A549 (cell line): ENCODE results near the gene ADARB2. TPM values are rescaled to one million over a fixed set of nuclear protein-coding genes. Genes with fewer than 3 reads are reported as not detected.

ENCODE experiments used
- ATAC-seq, 2 experiments: fragments of 200-7000 bp in 1 of 2; fragments of >200 bp in 1 of 2; cut with Nextera tagmentation in 1 of 2; cut with Tn5 transposase in 1 of 2; 3 replicates each; pipeline versions ENCODE4 v1.8.0 to v1.9.1; 2018 to 2020; ENCODE audit warnings: mild to moderate bottlenecking in 1 of 2, moderate library complexity in 1 of 2
- CTCF ChIA-PET: fragments of 300-600 bp; sonication (Branson Sonifier 250); formaldehyde crosslinking; extraction: SDS; loops from one replicate; lab custom pipeline; 2021; ENCODE audit warnings: antibody characterized with exemption, inconsistent platforms; lab: Yijun Ruan, JAX
- POLR2A ChIA-PET: fragments of 350-600 bp; formaldehyde crosslinking; extraction: SDS; loops from one replicate; lab custom pipeline; 2021; ENCODE audit warnings: antibody characterized with exemption, inconsistent platforms; lab: Yijun Ruan, JAX
- DNase-seq, 2 experiments: peaks; one replicate each; pipeline versions ENCODE4 v3.0.0 to v3.0.0-alpha.2; 2011 to 2016; ENCODE audit warnings: low read depth in 1 of 2, low spot score in 1 of 2
- FAIRE-seq: peaks from 2 replicates; lab custom pipeline; 2011; peaks lifted over from hg19 to GRCh38; lab: Jason Lieb, UNC
- H3K27ac ChIP-seq, 2 experiments: fragments of >200 bp; sonication (Bioruptor Twin); formaldehyde crosslinking; 3 replicates each; pipeline ENCODE4 v1.5.1; 2016 to 2017
- H3K4me1 ChIP-seq: fragments of >200 bp; sonication (Bioruptor Twin); formaldehyde crosslinking; 3 replicates; pipeline ENCODE4 v1.6.1; 2016
- H3K4me2 ChIP-seq: fragments of >200 bp; sonication (Bioruptor Twin); formaldehyde crosslinking; 3 replicates; pipeline ENCODE4 v1.6.1; 2016
- H3K4me3 ChIP-seq: fragments of >200 bp; sonication (Bioruptor Twin); formaldehyde crosslinking; 3 replicates; pipeline ENCODE4 v1.5.1; 2016
- H3K9me3 ChIP-seq: fragments of >200 bp; sonication (Bioruptor Twin); formaldehyde crosslinking; 3 replicates; pipeline ENCODE4 v1.6.1; 2016
- BCL3 ChIP-seq: fragments of >200 bp; sonication (Bioruptor Twin); formaldehyde crosslinking; IDR thresholded peaks from 3 replicates; pipeline ENCODE4 v1.6.1; 2016
- BHLHE40 ChIP-seq: IDR thresholded peaks from 2 replicates; pipeline ENCODE4 v1.6.1; 2012; ENCODE audit warnings: low read depth, low read length, inconsistent platforms
- CBX8 ChIP-seq: fragments of 200-600 bp; sonication (generic); IDR thresholded peaks from 2 replicates; pipeline ENCODE4 v1.6.1; 2016
- CTCF ChIP-seq: fragments of >200 bp; sonication (Bioruptor Twin); formaldehyde crosslinking; IDR thresholded peaks from 3 replicates; pipeline ENCODE4 v1.5.1; 2016
- HDAC2 ChIP-seq: fragments of 200-600 bp; sonication (generic); IDR thresholded peaks from 2 replicates; pipeline ENCODE4 v1.6.1; 2016
- HEYL ChIP-seq: fragments of 250-450 bp; sonication (Bioruptor Pico); IDR thresholded peaks from 2 replicates; pipeline ENCODE4 v1.8.0; 2021; ENCODE audit warnings: mild to moderate bottlenecking, moderate library complexity
- JUN ChIP-seq, 2 experiments: fragments of >200 bp; sonication (Bioruptor Twin); formaldehyde crosslinking; IDR thresholded peaks; 2 replicates in 1 of 2; 3 replicates in 1 of 2; pipeline ENCODE4 v1.6.1; 2016 to 2017
- KDM5A ChIP-seq: fragments of 200-600 bp; sonication (generic); IDR thresholded peaks from 2 replicates; pipeline ENCODE4 v1.6.1; 2016; ENCODE audit warnings: antibody characterized with exemption, mild to moderate bottlenecking
- NPAS2 ChIP-seq: fragments of 250-450 bp; sonication (Bioruptor Pico); IDR thresholded peaks from 2 replicates; pipeline ENCODE4 v1.8.0; 2022; ENCODE audit warnings: mild to moderate bottlenecking, moderate library complexity, borderline replicate concordance
- POLR2AphosphoS2 ChIP-seq: conservative IDR thresholded peaks from 2 replicates; pipeline ENCODE4 v1.6.1; 2012; ENCODE audit warnings: low read length, improper control_type of control experiment, inconsistent platforms
- RAD21 ChIP-seq, 2 experiments: fragments of >200 bp in 1 of 2; sonication (Bioruptor Twin) in 1 of 2; formaldehyde crosslinking in 1 of 2; IDR thresholded peaks in 1 of 2; conservative IDR thresholded peaks in 1 of 2; 2 replicates in 1 of 2; 3 replicates in 1 of 2; pipeline ENCODE4 v1.6.1; 2012 to 2018; ENCODE audit warnings: inconsistent platforms in 1 of 2
- RCOR1 ChIP-seq: fragments of 150-350 bp; IDR thresholded peaks from 2 replicates; pipeline ENCODE4 v1.6.1; 2014; ENCODE audit warnings: antibody characterized with exemption, low read length, low read depth
- RNF2 ChIP-seq: fragments of 200-600 bp; sonication (generic); IDR thresholded peaks from 2 replicates; pipeline ENCODE4 v1.6.1; 2016; ENCODE audit warnings: low read depth, mild to moderate bottlenecking, antibody characterized with exemption, moderate library complexity, borderline replicate concordance
- TP53 ChIP-seq: fragments of 250-450 bp; sonication (Bioruptor Pico); IDR thresholded peaks from 2 replicates; pipeline ENCODE4 v1.5.0; 2021; ENCODE audit warnings: mild to moderate bottlenecking, moderate library complexity
- WGBS: methylation state at CpG from one replicate; pipeline ENCODE4 v1.1.6; 2017; ENCODE audit errors: missing lambda C conversion rate; 5-methylcytosine and 5-hydroxymethylcytosine counted together
- polyA plus RNA-seq, 4 experiments: library from polyadenylated mRNA; depleted of rRNA in 3 of 4; stranded (reverse); fragments of >200 nt; fragmentation: RNase III in 1 of 4; extraction: RNeasy Plus Mini Kit Qiagen cat#74134 plus additional on column Dnase treatment in 1 of 4; gene quantifications; 2 replicates in 3 of 4; 3 replicates in 1 of 4; pipeline ENCODE4 v1.2.3, GENCODE V29; 2011 to 2017

Gene ADARB2
- polyA plus RNA-seq, 2 of the 4 experiments (the other 2 are of a cell fraction), result not detected

GRCh38 chr10:1361411-1362105 lies 375.8 kb downstream of the ADARB2 start:
- H3K9me3 ChIP-seq, result no peaks in the 10 kb centered on the region
- H3K4me2 ChIP-seq, result no peak overlapping the region
- FAIRE-seq, result no peak
- WGBS, result 55% methylated on average over 11 of the region's 13 CpGs
- no peaks in the 10 kb centered on the region for H3K4me1 ChIP-seq
- no peak for ATAC-seq
- no peak for DNase-seq
- H3K27ac ChIP-seq, result no peak overlapping the region
- ChIA-PET CTCF (no interaction called here), POLR2A (no interaction called here)
- no peak overlapping the region for H3K4me3 ChIP-seq
- TF ChIP-seq HDAC2 (no peak), BHLHE40 (no peak), BCL3 (no peak), RAD21 (conservative IDR thresholded peaks at IDR 0.05 in 1 of 2, IDR thresholded peaks at IDR 0.05 in 1 of 2) (no peak)

GRCh38 chr10:1360558-1361164 lies 376.7 kb downstream of the ADARB2 start:
- TF ChIP-seq BCL3, result no peak
- no peak for TF ChIP-seq RNF2
- TF ChIP-seq KDM5A, result no peak
- no peak for TF ChIP-seq NPAS2 (CRISPR knock-in tag)
- no peak for TF ChIP-seq POLR2AphosphoS2
- TF ChIP-seq RCOR1, result no peak
- TF ChIP-seq JUN (IDR thresholded peaks at IDR 0.05), result no peak
- no peak for TF ChIP-seq RAD21 (conservative IDR thresholded peaks at IDR 0.05 in 1 of 2, IDR thresholded peaks at IDR 0.05 in 1 of 2)
- no peak for TF ChIP-seq TP53 (CRISPR knock-in tag)
- TF ChIP-seq CTCF, result no peak
- TF ChIP-seq HEYL (CRISPR knock-in tag), result no peak
- no peaks in the 10 kb centered on the region for H3K9me3 ChIP-seq
- DNase-seq, result no peak
- FAIRE-seq, result no peak
- no peak overlapping the region for H3K4me2 ChIP-seq
- no peaks in the 10 kb centered on the region for H3K4me1 ChIP-seq
- ATAC-seq, result no peak
- 68% methylated on average over 20 of the region's 20 CpGs for WGBS
- ChIA-PET CTCF (interaction anchor here (1.6 to 2.6 kb wide), 2 partner anchors 8 to 60 kb away, joined by 5 to 14 read pairs; no protein-coding TSS in a partner anchor), POLR2A (no interaction called here)
- no peak overlapping the region for H3K4me3 ChIP-seq
- H3K27ac ChIP-seq, result no peak overlapping the region

- POLR2A ChIA-PET, result no interaction called here
- CTCF ChIA-PET, result interaction anchor here (1.3 to 2.6 kb wide), 3 partner anchors 9 to 61 kb away, joined by 4 to 14 read pairs (median 5); no protein-coding TSS in a partner anchor
- FAIRE-seq (no peak), ATAC-seq (peak in 1 of 2 experiments; percentile 74; a peak in 3 of 6 replicates), DNase-seq (no peak)
- Histone ChIP-seq H3K27ac (no peak overlapping the region), H3K4me2 (no peak overlapping the region), H3K4me3 (no peak overlapping the region), H3K9me3 (no peaks in the 10 kb centered on the region), H3K4me1 (no peaks in the 10 kb centered on the region)
- 34% methylated on average over 10 of the region's 19 CpGs for WGBS
- TF ChIP-seq CBX8, result no peak
- TF ChIP-seq CTCF, result peak; percentile 26; the same call in 2 of the 3 replicates
Measured at GRCh38 chr10:1360011-1360557, 377.2 kb downstream of the ADARB2 start.
